ENCODE results near the gene HINT3.
"Not testable (repeated sequence)": the region's sequence is repeated elsewhere in the genome, so short reads cannot be mapped to it uniquely, and the experiment has no call there.

HINT3 gene

DNA sequence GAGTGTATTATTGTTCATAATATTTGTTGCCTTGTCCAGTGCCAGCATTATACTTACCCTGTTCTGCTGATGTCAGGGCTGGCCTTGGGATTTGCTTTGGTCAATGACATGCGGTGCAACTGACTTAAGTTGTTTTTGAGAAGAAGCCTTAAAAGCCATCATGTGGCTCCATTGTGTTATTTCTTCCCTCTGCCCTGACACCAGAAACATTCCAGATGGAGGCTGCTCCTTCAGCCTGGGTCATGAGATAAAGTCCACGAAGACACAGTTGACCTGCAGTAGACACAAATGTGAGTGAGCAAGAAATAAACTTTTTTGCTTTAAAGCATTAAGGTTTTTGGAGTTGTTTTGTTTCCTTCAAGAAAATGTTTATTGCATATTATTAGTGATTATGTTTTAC lies 7.5 kb upstream of the HINT3 start:
- Histone ChIP-seq H3K4me2 (ENCODE audit: low read depth, low read length, poor library complexity, severe bottlenecking) (no peak overlapping the region), H3K9me3 (ENCODE audit: insufficient read depth, low read depth, low read length) (no peaks in the 10 kb centered on the region)

DNA sequence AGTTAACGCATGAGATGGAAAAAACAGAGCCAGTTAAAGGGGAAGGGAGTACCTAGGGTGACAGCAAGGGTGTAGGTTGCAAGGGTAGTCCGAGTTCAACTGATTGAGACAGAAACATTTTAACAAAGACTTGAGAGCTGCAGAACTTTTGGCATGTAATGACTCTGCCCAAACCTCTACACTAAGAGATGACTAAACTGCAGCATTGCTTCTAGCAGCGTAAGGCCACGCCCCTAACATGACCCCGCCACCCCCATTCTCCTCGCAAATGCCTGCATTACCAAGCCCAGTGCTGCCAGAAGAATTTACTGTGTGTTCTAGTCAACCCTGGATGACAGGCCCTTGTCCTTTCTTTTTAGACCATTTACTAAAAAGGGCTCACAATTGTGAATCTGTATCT lies 6.3 kb upstream of the HINT3 start:
- Histone ChIP-seq H3K9ac (ENCODE audit: low read depth, low read length, poor library complexity, severe bottlenecking) (no peak overlapping the region), H3K36me3 (ENCODE audit: insufficient read depth, low read length) (no peaks in the 10 kb centered on the region), H3F3A (ENCODE audit: low read depth) (no peaks in the 10 kb centered on the region), H3K4me1 (ENCODE audit: insufficient read depth, low read length, poor library complexity, severe bottlenecking) (no peaks in the 10 kb centered on the region), H3K4me2 (ENCODE audit: low read depth, low read length, poor library complexity, severe bottlenecking) (no peak overlapping the region), H3K9me2 (replicated peaks; ENCODE audit: low read depth, low read length) (no peaks in the 10 kb centered on the region), H3K27me3 (ENCODE audit: insufficient read depth, low read length, poor library complexity, severe bottlenecking) (no peaks in the 10 kb centered on the region), H3K4me3 (ENCODE audit: low read length, poor library complexity, severe bottlenecking) (no peak overlapping the region), H3K79me2 (ENCODE audit: insufficient read depth, low read length) (no peaks in the 10 kb centered on the region), H4K20me1 (ENCODE audit: insufficient read depth, low read length, poor library complexity, severe bottlenecking) (no peaks in the 10 kb centered on the region), H3K9me3 (ENCODE audit: insufficient read depth, low read depth, low read length) (no peaks in the 10 kb centered on the region), H2AFZ (ENCODE audit: low read length) (no peak overlapping the region)
- TF ChIP-seq, protein P1, sequence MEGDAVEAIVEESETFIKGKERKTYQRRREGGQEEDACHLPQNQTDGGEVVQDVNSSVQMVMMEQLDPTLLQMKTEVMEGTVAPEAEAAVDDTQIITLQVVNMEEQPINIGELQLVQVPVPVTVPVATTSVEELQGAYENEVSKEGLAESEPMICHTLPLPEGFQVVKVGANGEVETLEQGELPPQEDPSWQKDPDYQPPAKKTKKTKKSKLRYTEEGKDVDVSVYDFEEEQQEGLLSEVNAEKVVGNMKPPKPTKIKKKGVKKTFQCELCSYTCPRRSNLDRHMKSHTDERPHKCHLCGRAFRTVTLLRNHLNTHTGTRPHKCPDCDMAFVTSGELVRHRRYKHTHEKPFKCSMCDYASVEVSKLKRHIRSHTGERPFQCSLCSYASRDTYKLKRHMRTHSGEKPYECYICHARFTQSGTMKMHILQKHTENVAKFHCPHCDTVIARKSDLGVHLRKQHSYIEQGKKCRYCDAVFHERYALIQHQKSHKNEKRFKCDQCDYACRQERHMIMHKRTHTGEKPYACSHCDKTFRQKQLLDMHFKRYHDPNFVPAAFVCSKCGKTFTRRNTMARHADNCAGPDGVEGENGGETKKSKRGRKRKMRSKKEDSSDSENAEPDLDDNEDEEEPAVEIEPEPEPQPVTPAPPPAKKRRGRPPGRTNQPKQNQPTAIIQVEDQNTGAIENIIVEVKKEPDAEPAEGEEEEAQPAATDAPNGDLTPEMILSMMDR (conservative IDR thresholded peaks at IDR 0.05; ENCODE audit: low read length): no peak
- TF ChIP-seq EZH2phosphoT487 (IDR thresholded peaks at IDR 0.05; ENCODE audit: borderline replicate concordance): no peak

More for the DNA sequence above, 7.5 kb upstream of the HINT3 start:
- no peak overlapping the region for H3K4me3 ChIP-seq (ENCODE audit: low read length, poor library complexity, severe bottlenecking)
- H2AFZ ChIP-seq (ENCODE audit: low read length): no peak overlapping the region
- H3K27me3 ChIP-seq (ENCODE audit: insufficient read depth, low read length, poor library complexity, severe bottlenecking): no peaks in the 10 kb centered on the region
- TF ChIP-seq EZH2phosphoT487 (IDR thresholded peaks at IDR 0.05; ENCODE audit: borderline replicate concordance): no peak
- TF ChIP-seq, protein P1 (conservative IDR thresholded peaks at IDR 0.05; ENCODE audit: low read length): no peak
- no peaks in the 10 kb centered on the region for H3K79me2 ChIP-seq (ENCODE audit: insufficient read depth, low read length)
- no peaks in the 10 kb centered on the region for H4K20me1 ChIP-seq (ENCODE audit: insufficient read depth, low read length, poor library complexity, severe bottlenecking)
- no peaks in the 10 kb centered on the region for H3K4me1 ChIP-seq (ENCODE audit: insufficient read depth, low read length, poor library complexity, severe bottlenecking)
- no peaks in the 10 kb centered on the region for H3K36me3 ChIP-seq (ENCODE audit: insufficient read depth, low read length)
- H3F3A ChIP-seq (ENCODE audit: low read depth): no peaks in the 10 kb centered on the region
- no peaks in the 10 kb centered on the region for H3K9me2 ChIP-seq (replicated peaks; ENCODE audit: low read depth, low read length)
- no peak overlapping the region for H3K9ac ChIP-seq (ENCODE audit: low read depth, low read length, poor library complexity, severe bottlenecking)

DNA sequence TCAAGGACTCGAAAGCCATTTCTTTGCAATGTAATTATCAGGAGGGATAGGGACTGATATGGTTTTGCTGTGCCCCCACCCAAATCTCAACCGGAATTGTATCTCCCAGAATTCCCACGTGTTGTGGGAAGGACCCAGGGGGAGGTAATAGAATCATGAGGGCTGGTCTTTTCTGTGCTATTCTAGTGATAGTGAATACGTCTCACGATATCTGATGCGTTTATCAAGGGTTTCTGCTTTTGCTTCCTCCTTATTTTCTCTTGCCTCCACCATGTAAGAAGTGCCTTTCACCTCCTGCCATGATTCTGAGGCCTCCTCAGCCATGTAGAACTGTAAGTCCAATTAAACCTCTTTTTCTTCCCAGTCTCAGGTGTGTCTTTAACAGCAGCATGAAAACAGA lies 5.9 kb upstream of the HINT3 start:
- not testable (repeated sequence) for H3K36me3 ChIP-seq (ENCODE audit: insufficient read depth, low read length); H3K4me2 ChIP-seq (ENCODE audit: low read depth, low read length, poor library complexity, severe bottlenecking); H3K79me2 ChIP-seq (ENCODE audit: insufficient read depth, low read length); H3K9me3 ChIP-seq (ENCODE audit: insufficient read depth, low read depth, low read length); H3K9me2 ChIP-seq (replicated peaks; ENCODE audit: low read depth, low read length); H3K4me3 ChIP-seq (ENCODE audit: low read length, poor library complexity, severe bottlenecking); H2AFZ ChIP-seq (ENCODE audit: low read length); H4K20me1 ChIP-seq (ENCODE audit: insufficient read depth, low read length, poor library complexity, severe bottlenecking); H3K27me3 ChIP-seq (ENCODE audit: insufficient read depth, low read length, poor library complexity, severe bottlenecking); H3F3A ChIP-seq (ENCODE audit: low read depth); H3K9ac ChIP-seq (ENCODE audit: low read depth, low read length, poor library complexity, severe bottlenecking); H3K4me1 ChIP-seq (ENCODE audit: insufficient read depth, low read length, poor library complexity, severe bottlenecking)

DNA sequence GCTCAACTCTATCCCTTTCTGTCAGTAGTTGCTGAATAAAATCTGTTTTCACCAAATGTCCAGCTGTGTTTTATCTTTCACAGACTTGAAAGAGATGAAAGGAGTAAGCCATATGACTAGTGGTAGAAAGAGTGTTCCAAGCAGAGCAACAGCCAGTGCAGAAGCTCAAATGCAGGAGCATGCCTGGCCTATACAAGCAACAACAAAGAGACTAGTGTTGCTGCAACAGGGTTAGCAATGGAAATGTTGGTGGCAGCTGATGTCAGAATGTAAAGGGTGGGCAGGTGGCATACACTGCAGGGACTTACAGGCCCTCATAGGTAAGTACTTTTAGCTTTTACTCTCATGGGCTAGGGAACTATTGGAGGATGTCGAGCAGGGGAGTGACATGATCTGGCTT lies 5.2 kb upstream of the HINT3 start:
- no peaks in the 10 kb centered on the region for H3K9me2 ChIP-seq (replicated peaks; ENCODE audit: low read depth, low read length)
- no peak overlapping the region for H3K4me3 ChIP-seq (ENCODE audit: low read length, poor library complexity, severe bottlenecking)
- TF ChIP-seq, protein P1 (conservative IDR thresholded peaks at IDR 0.05; ENCODE audit: low read length): no peak
- no peak for TF ChIP-seq EZH2phosphoT487 (IDR thresholded peaks at IDR 0.05; ENCODE audit: borderline replicate concordance)
- H3F3A ChIP-seq (ENCODE audit: low read depth): no peaks in the 10 kb centered on the region
- no peaks in the 10 kb centered on the region for H3K79me2 ChIP-seq (ENCODE audit: insufficient read depth, low read length)
- H3K4me2 ChIP-seq (ENCODE audit: low read depth, low read length, poor library complexity, severe bottlenecking): no peak overlapping the region
- no peaks in the 10 kb centered on the region for H3K27me3 ChIP-seq (ENCODE audit: insufficient read depth, low read length, poor library complexity, severe bottlenecking)
- peaks cover 5% of the 10 kb centered on the region for H3K4me1 ChIP-seq (ENCODE audit: insufficient read depth, low read length, poor library complexity, severe bottlenecking)
- H3K9ac ChIP-seq (ENCODE audit: low read depth, low read length, poor library complexity, severe bottlenecking): no peak overlapping the region
- no peaks in the 10 kb centered on the region for H3K36me3 ChIP-seq (ENCODE audit: insufficient read depth, low read length)
- no peaks in the 10 kb centered on the region for H4K20me1 ChIP-seq (ENCODE audit: insufficient read depth, low read length, poor library complexity, severe bottlenecking)
- no peaks in the 10 kb centered on the region for H3K9me3 ChIP-seq (ENCODE audit: insufficient read depth, low read depth, low read length)
- no peak overlapping the region for H2AFZ ChIP-seq (ENCODE audit: low read length)
